Bone marrow (tissue), 2 donors: ENCODE results near the gene CD320.
"Not testable (repeated sequence)": the region's sequence is repeated elsewhere in the genome, so short reads cannot be mapped to it uniquely, and the experiment has no call there.

Experiments used
- DNase-seq, 2 donors: peaks; one replicate each; lab custom pipeline; 2025; lab: John Stamatoyannopoulos, UW

CD320 gene

GRCh38 chr19:8308891-8309291, 733 bp upstream of the CD320 start:
- no peak for DNase-seq

- DNase-seq = no peak
Measured at GRCh38 chr19:8307400-8307964, 676 bp downstream of the CD320 start.

GRCh38 chr19:8306235-8307054, 1.7 kb downstream of the CD320 start:
- no peak for DNase-seq

DNA sequence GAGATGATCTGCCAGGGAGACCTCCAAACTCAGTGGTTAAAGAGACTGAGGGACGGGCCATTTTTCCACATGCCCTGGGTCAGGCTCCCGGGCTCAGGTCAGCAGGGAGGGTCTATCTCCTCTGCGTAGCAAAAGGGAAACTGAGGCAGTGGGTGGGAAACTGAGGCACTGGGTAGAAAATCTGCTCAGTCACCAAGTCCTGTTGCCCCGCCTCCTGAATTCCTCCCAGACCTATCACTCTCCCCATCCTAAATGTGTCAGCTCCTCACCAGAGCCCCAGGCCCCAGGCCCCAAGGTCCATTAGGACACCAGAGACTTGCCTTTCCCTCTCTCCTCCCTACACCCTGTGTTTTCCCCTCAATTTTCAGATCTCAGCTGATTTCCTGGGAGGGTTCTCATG, 2.4 kb downstream of the CD320 start:
- DNase-seq = no peak

- DNase-seq = no peak
Measured at GRCh38 chr19:8304841-8305621, 3.1 kb downstream of the CD320 start.

DNA sequence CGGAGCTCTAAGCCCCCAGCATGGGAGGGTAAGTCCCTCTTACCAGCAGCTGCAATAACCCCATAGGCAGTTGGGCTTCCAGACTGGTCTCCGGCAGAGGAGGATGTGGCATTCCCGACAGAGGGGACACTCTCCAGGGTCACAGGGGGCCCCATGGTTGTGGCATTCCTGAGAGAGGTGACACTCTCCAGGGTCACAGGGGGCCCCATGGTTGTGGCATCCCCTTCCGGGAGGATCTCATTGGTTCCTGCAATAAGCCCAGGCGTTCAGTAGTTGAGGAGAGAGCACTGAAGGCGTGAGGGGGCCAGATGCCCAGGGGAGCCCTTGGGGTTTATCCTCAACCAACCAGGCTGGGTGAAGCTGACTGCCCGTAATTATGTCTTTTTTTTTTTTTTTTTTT, 5.4 kb downstream of the CD320 start:
- DNase-seq = no peak

DNA sequence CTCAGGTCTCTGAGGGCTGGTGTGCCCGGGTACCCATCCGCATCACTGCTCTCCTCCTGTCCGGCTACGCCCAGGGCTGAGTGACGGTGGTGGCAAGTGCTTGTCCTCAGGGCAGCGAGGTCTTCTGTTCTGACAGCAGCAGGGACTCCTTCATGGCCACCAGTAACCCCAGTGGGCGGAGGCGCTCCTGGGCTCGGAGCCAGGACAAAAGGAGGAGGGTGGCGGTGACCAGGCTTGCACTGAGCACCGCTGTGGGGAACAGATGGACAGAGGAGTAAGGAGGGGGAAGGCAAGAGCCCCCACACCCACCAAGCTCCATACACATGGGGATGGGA, 5.8 kb downstream of the CD320 start:
- DNase-seq = no peak

- not testable (repeated sequence) for DNase-seq
Measured at GRCh38 chr19:8291337-8291736, 16.8 kb downstream of the CD320 start.

DNA sequence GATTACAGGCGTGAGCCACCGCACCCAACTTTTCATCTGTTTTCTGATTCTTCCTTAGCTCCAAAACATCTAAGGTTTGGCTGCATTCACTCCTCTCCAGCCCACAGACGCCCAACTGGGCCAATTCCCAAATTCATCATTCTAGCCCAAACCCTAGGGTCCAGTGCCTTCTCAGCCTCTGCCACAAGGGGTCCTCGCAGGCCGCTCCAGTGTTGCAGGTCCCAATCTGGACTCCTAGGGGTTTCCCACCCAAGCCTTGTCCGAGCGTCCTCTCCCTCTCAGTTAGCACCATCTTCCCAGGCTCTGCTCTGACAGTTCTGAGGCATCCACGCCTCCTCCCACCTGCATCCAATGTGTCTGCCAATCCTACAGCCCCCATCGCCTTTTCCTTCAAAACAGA, 31.6 kb downstream of the CD320 start:
- DNase-seq = not testable (repeated sequence)

GRCh38 chr19:8269724-8270123, 38.4 kb downstream of the CD320 start:
- DNase-seq = no peak

DNA sequence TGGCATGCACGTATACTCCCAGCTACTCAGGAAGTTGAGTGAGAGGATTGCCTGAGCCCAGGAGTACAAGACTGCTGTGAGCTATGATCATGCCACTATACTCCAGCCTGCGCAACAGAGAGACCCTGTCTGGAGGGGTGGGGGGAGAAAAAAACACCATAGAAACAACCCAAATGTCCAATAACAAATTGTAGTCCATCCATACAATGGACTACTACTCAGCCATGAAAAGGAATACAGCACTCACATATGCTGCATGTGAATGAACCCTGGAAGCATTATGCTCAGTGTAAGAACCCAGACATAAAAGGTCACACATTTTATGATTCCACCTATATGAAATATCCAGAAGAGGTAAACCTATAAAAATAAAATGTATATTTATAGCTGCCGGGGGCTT, 42.3 kb downstream of the CD320 start:
- no peak for DNase-seq

GRCh38 chr19:8264248-8264647, 43.9 kb downstream of the CD320 start:
- not testable (repeated sequence) for DNase-seq

GRCh38 chr19:8262431-8262830, 45.7 kb downstream of the CD320 start:
- DNase-seq = no peak

DNA sequence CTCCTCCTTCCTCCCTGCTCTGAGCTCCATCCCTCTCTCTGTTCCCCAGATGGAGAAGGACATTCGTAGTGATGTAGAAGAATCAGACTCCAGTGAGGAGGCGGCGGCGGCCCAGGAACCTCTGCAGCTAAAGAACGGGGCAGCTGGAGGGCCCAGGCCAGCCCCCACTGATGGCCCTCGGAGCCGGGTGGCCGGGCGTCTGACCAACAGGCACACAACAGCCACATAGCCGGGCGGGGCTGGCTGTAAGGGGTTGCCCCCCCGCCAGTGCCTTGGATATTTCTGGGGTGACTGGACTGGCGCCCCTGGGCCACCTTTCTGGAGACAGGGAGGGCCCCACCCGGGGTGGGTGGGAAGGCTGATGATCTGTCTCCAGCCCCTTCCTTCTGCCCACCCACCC, 46.3 kb downstream of the CD320 start:
- DNase-seq = no peak

DNA sequence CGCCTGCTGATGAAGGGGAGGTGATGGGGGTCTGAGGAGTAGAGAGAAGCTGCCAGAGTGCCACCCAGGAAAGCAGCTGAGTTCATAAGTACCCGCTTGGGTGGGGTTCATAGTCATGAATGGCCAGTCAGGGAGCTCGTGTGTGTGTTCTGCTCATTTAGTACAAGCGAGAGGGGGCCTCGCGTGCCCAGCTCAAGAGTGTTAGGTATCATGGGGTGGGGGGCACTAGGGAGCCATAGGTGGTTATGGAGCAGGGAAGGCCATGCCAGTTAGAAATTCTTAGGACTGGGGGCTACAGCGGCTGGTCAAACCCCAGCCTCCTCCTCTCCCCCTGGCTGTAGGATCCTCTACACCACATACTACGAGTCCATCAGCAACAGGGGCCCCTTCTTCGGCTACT, 46.8 kb downstream of the CD320 start:
- no peak for DNase-seq

DNA sequence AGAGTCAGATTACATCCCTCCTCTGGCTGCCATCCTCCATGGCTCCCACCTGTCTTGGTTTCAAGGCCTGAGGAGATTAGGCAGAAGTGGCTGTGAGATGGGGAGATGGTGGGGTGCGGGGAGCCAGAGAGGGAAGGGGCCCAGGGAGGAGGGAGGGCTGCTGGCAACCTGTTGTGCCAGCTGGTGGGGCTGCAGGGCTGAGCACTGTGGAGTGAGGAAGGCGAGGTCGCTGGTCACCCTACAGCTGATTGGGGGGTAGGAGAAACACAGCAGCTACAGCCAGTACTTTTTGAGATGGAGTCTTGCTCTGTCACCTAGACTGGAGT, 48.3 kb downstream of the CD320 start:
- DNase-seq = no peak

- DNase-seq = no peak
Measured at GRCh38 chr19:8259142-8259921, 48.8 kb downstream of the CD320 start.

GRCh38 chr19:8257052-8257443, 51.1 kb downstream of the CD320 start:
- DNase-seq = no peak

GRCh38 chr19:8256276-8257051, 51.7 kb downstream of the CD320 start:
- no peak for DNase-seq

GRCh38 chr19:8255426-8256125, 52.6 kb downstream of the CD320 start:
- DNase-seq = no peak
